ENCODE results near the gene BEX3.

- TF ChIP-seq CTCF (IDR thresholded peaks at IDR 0.05) (no peak), EP300 (IDR thresholded peaks at IDR 0.05) (no peak)
These were observed 19.5 kb upstream of the BEX3 start for GRCh38 chrX:103356858-103357257.

Data from gastroesophageal sphincter (tissue), 3 donors.